ENCODE data around the gene CAPN13. TPM values are rescaled to one million over a fixed set of nuclear protein-coding genes. Genes with fewer than 3 reads are reported as not detected.

Gene CAPN13
- total RNA-seq, 1 experiment from 2014 or later = not detected

GRCh38 chr2:30711646-30712085 is 95.6 kb downstream of the CAPN13 start:
- H4K20me1 ChIP-seq (ENCODE audit: insufficient read depth, low read depth, low read length) = no peaks in the 10 kb centered on the region
- H3K9me2 ChIP-seq (replicated peaks; ENCODE audit: insufficient read depth, low read length) = no peaks in the 10 kb centered on the region
- no peak overlapping the region for H3K9ac ChIP-seq (ENCODE audit: low read length)
- no peaks in the 10 kb centered on the region for H3K27me3 ChIP-seq (ENCODE audit: low read length)
- H3K4me3 ChIP-seq (ENCODE audit: low read length) = no peak overlapping the region
- peak; percentile 95 for DNase-seq
- no peaks in the 10 kb centered on the region for H3K4me1 ChIP-seq (ENCODE audit: low read length)
- no peaks in the 10 kb centered on the region for H3K9me3 ChIP-seq (ENCODE audit: low read length)
- H3K4me2 ChIP-seq (ENCODE audit: low read depth, low read length, poor library complexity, severe bottlenecking) = no peak overlapping the region
- H3K27ac ChIP-seq (ENCODE audit: low read length) = no peak overlapping the region
- no peaks in the 10 kb centered on the region for H3K36me3 ChIP-seq (ENCODE audit: insufficient read depth, low read length)
- no peak overlapping the region for H2AFZ ChIP-seq (ENCODE audit: low read length)
- no peaks in the 10 kb centered on the region for H3K79me2 ChIP-seq (ENCODE audit: low read length)

- Histone ChIP-seq H3K9me2 (replicated peaks; ENCODE audit: insufficient read depth, low read length) (no peaks in the 10 kb centered on the region), H3K9me3 (ENCODE audit: low read length) (no peaks in the 10 kb centered on the region), H3K79me2 (ENCODE audit: low read length) (no peaks in the 10 kb centered on the region), H3K27ac (ENCODE audit: low read length) (no peak overlapping the region), H3K4me3 (ENCODE audit: low read length) (no peak overlapping the region), H3K36me3 (ENCODE audit: insufficient read depth, low read length) (no peaks in the 10 kb centered on the region), H3K27me3 (ENCODE audit: low read length) (no peaks in the 10 kb centered on the region), H2AFZ (ENCODE audit: low read length) (no peak overlapping the region), H3K4me2 (ENCODE audit: low read depth, low read length, poor library complexity, severe bottlenecking) (no peak overlapping the region), H3K4me1 (ENCODE audit: low read length) (no peaks in the 10 kb centered on the region), H3K9ac (ENCODE audit: low read length) (no peak overlapping the region), H4K20me1 (ENCODE audit: insufficient read depth, low read depth, low read length) (no peaks in the 10 kb centered on the region)
- no peak for DNase-seq
These were observed 96.8 kb downstream of the CAPN13 start for GRCh38 chr2:30710461-30710860.

- H3K4me3 ChIP-seq (ENCODE audit: low read length) = no peak overlapping the region
- H3K4me1 ChIP-seq (ENCODE audit: low read length) = no peaks in the 10 kb centered on the region
- no peaks in the 10 kb centered on the region for H4K20me1 ChIP-seq (ENCODE audit: insufficient read depth, low read depth, low read length)
- no peaks in the 10 kb centered on the region for H3K27me3 ChIP-seq (ENCODE audit: low read length)
- no peaks in the 10 kb centered on the region for H3K9me3 ChIP-seq (ENCODE audit: low read length)
- no peaks in the 10 kb centered on the region for H3K36me3 ChIP-seq (ENCODE audit: insufficient read depth, low read length)
- no peaks in the 10 kb centered on the region for H3K79me2 ChIP-seq (ENCODE audit: low read length)
- no peak overlapping the region for H2AFZ ChIP-seq (ENCODE audit: low read length)
- H3K9me2 ChIP-seq (replicated peaks; ENCODE audit: insufficient read depth, low read length) = no peaks in the 10 kb centered on the region
- H3K4me2 ChIP-seq (ENCODE audit: low read depth, low read length, poor library complexity, severe bottlenecking) = no peak overlapping the region
- DNase-seq = no peak
- no peak overlapping the region for H3K9ac ChIP-seq (ENCODE audit: low read length)
- no peak overlapping the region for H3K27ac ChIP-seq (ENCODE audit: low read length)
These were observed 97.2 kb downstream of the CAPN13 start for GRCh38 chr2:30710016-30710415.

- Histone ChIP-seq H3K27me3 (ENCODE audit: low read length) (no peaks in the 10 kb centered on the region), H3K9me2 (replicated peaks; ENCODE audit: insufficient read depth, low read length) (no peaks in the 10 kb centered on the region), H3K36me3 (ENCODE audit: insufficient read depth, low read length) (no peaks in the 10 kb centered on the region), H3K27ac (ENCODE audit: low read length) (no peak overlapping the region), H3K9ac (ENCODE audit: low read length) (no peak overlapping the region), H2AFZ (ENCODE audit: low read length) (no peak overlapping the region), H4K20me1 (ENCODE audit: insufficient read depth, low read depth, low read length) (no peaks in the 10 kb centered on the region), H3K4me3 (ENCODE audit: low read length) (no peak overlapping the region), H3K79me2 (ENCODE audit: low read length) (no peaks in the 10 kb centered on the region), H3K4me1 (ENCODE audit: low read length) (no peaks in the 10 kb centered on the region), H3K4me2 (ENCODE audit: low read depth, low read length, poor library complexity, severe bottlenecking) (no peak overlapping the region), H3K9me3 (ENCODE audit: low read length) (no peaks in the 10 kb centered on the region)
- no peak for DNase-seq
These were observed 97.7 kb downstream of the CAPN13 start for GRCh38 chr2:30709516-30709915.

DNA sequence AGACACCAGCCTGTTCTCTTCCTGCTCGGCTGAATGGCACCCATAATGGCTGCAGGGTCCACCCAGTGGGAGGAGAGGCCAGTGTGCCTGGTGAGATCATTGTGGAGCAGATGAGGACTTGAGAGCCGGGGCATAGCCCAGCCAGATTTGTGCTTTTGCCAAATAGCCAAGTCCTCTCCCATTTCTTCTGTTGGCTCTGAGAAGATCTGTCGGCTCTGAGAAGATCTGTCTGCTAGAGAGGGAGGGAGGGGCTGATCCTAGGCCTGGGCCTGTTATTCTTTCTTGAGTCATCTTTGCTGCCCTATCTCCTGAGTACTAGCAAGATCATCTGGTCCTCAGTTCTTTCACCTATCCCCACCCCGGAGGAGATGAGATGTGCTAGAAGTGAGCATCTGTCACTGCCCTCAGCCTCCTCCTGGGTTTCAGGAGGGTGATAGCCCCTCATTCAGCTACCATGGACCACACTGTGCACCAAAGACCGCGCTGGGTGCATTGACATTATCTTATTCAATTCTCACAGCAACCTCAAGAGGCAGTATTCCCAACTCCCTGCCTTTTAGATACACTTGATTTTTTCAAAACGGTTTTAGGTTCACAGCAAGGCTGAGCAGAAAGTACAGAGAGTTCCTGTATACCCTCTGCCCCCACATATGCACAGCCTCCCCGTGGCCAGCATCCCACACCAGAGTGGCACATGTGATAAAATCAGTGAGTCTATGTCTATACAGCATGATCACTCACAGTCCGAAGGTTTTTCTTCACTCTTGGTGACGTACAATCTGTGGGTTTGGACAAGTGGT is 98.6 kb downstream of the CAPN13 start:
- Histone ChIP-seq H3K27me3 (ENCODE audit: low read length) (no peaks in the 10 kb centered on the region), H3K36me3 (ENCODE audit: insufficient read depth, low read length) (no peaks in the 10 kb centered on the region), H3K9ac (ENCODE audit: low read length) (no peak overlapping the region), H4K20me1 (ENCODE audit: insufficient read depth, low read depth, low read length) (no peaks in the 10 kb centered on the region), H3K27ac (ENCODE audit: low read length) (no peak overlapping the region), H3K4me1 (ENCODE audit: low read length) (no peaks in the 10 kb centered on the region), H3K9me3 (ENCODE audit: low read length) (no peaks in the 10 kb centered on the region), H3K9me2 (replicated peaks; ENCODE audit: insufficient read depth, low read length) (no peaks in the 10 kb centered on the region), H2AFZ (ENCODE audit: low read length) (no peak overlapping the region), H3K79me2 (ENCODE audit: low read length) (no peaks in the 10 kb centered on the region), H3K4me2 (ENCODE audit: low read depth, low read length, poor library complexity, severe bottlenecking) (no peak overlapping the region), H3K4me3 (ENCODE audit: low read length) (no peak overlapping the region)
- peak; percentile 60 for DNase-seq

DNA sequence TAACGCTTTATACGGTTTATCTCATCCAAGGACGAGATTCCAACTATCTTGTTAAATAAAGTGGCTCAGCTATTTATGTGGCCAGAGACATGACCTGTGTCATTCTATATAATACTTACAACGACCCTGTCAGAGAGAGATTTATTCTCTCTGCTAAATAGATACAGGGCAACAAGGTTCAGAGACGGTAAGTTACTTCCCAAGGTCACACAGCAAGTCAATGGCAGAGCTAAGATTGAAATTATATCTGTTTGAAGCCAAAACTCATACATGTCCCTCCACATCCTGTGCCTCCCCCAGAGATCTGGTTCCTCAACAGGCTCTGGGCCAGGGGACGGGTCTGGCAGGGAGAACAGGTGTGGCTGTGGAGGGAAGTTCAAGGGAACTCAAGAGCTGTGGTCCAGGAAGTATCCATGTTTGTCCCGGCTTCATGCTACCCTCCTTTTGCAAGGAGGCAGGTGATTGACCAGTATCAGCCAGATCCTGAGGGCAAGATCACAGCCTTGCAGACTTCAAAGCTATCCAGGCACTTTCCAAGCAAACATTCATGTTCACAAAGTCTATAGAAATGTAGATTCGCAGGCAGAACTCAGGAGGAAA is 99.8 kb downstream of the CAPN13 start:
- Histone ChIP-seq H3K4me3 (ENCODE audit: low read length) (no peak overlapping the region), H4K20me1 (ENCODE audit: insufficient read depth, low read depth, low read length) (no peaks in the 10 kb centered on the region), H2AFZ (ENCODE audit: low read length) (no peak overlapping the region), H3K9me2 (replicated peaks; ENCODE audit: insufficient read depth, low read length) (no peaks in the 10 kb centered on the region), H3K36me3 (ENCODE audit: insufficient read depth, low read length) (no peaks in the 10 kb centered on the region), H3K27ac (ENCODE audit: low read length) (no peak overlapping the region), H3K4me2 (ENCODE audit: low read depth, low read length, poor library complexity, severe bottlenecking) (no peak overlapping the region), H3K9me3 (ENCODE audit: low read length) (no peaks in the 10 kb centered on the region), H3K9ac (ENCODE audit: low read length) (no peak overlapping the region), H3K4me1 (ENCODE audit: low read length) (no peaks in the 10 kb centered on the region), H3K27me3 (ENCODE audit: low read length) (no peaks in the 10 kb centered on the region), H3K79me2 (ENCODE audit: low read length) (no peaks in the 10 kb centered on the region)
- no peak for DNase-seq

DNA sequence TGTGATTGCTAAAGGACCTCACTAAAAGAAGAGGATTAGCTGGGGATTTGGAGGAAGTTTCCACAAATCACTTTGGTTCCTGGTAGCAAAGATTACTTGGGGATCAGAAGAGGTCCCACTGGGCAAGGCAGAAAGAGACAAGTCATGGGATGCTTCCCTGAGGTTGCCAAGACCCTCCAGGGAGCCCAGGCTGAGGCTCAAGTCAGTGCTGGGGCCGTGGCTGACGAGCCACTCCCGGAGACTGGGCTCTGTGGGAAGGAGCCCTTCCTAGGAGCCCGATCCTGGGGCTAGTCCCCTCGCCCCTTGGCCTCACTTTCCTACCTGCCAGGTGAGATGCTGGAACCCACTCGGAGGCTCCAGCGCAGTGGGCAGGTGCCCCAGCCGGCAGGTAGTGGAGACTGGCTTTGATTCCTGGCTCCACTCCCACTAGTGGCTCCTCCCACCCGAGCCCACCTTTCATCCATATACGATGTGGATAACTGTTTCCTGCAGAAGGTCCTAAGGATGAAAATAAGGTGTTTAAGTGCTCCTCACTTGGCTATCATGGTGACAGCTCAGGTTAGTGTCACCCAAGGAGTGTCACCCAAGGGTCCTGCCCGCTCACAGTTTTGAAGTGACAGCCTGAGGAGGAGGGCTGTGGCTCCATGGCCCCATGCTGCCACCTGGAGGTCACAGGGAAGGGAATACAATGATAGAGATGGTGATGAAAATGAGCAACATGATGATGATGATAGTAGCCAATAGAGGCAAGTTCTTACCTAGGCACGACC is 100.5 kb downstream of the CAPN13 start:
- Histone ChIP-seq H3K9ac (ENCODE audit: low read length) (no peak overlapping the region), H3K9me3 (ENCODE audit: low read length) (peaks cover 5% of the 10 kb centered on the region), H2AFZ (ENCODE audit: low read length) (no peak overlapping the region), H3K4me2 (ENCODE audit: low read depth, low read length, poor library complexity, severe bottlenecking) (no peak overlapping the region), H3K27me3 (ENCODE audit: low read length) (peaks cover 3% of the 10 kb centered on the region; the same call in 1 of the 2 replicates), H4K20me1 (ENCODE audit: insufficient read depth, low read depth, low read length) (no peaks in the 10 kb centered on the region), H3K27ac (ENCODE audit: low read length) (no peak overlapping the region), H3K79me2 (ENCODE audit: low read length) (no peaks in the 10 kb centered on the region), H3K4me1 (ENCODE audit: low read length) (no peaks in the 10 kb centered on the region), H3K4me3 (ENCODE audit: low read length) (no peak overlapping the region), H3K36me3 (ENCODE audit: insufficient read depth, low read length) (no peaks in the 10 kb centered on the region), H3K9me2 (replicated peaks; ENCODE audit: insufficient read depth, low read length) (no peaks in the 10 kb centered on the region)
- peak; percentile 83 for DNase-seq
